HCT116 (cell line): ENCODE measurements around the gene SYNE1. TPM values are rescaled to one million over a fixed set of nuclear protein-coding genes. Genes with fewer than 3 reads are reported as not detected.

Experiments
- ATAC-seq: fragments of 200-7000 bp; cut with Tn5 transposase; 2 replicates; pipeline ENCODE4 v1.9.1; 2020; ENCODE audit warnings: mild to moderate bottlenecking, moderate library complexity
- BruUV-seq: library from RNA; stranded (reverse); fragments of 400-500 nt; replicated peaks from 2 replicates; lab custom pipeline; 2021; lab: Mats Ljungman, UMichigan
- CTCF ChIA-PET: fragments of 300-600 bp; sonication (Branson Sonifier 250); formaldehyde crosslinking; loops from one replicate; lab custom pipeline; 2021; ENCODE audit warnings: antibody characterized with exemption; lab: Charles Lee
- POLR2A ChIA-PET: fragments of 300-600, 350-600 bp; sonication (Branson Sonifier 250); formaldehyde crosslinking; loops from one replicate; lab custom pipeline; 2021; ENCODE audit warnings: antibody characterized with exemption; lab: Charles Lee
- RAD21 ChIA-PET, 2 experiments: fragments of 300-600 bp; sonication (Branson Sonifier 250); formaldehyde crosslinking; loops; one replicate each; lab custom pipeline; 2023; ENCODE audit warnings: low total read pairs in 2 of 2; ENCODE audit not compliant: uncharacterized antibody in 2 of 2, unreplicated experiment in 2 of 2, low non-redundant PET in 1 of 2; lab: Charles Lee
- DNase-seq: peaks from one replicate; pipeline ENCODE4 v3.0.0-alpha.2; 2010; ENCODE audit warnings: low read depth, low spot score
- H2AFZ ChIP-seq: fragments of 200-600 bp; shearing (Covaris generic), sonication (generic); 2 replicates; pipeline ENCODE4 v1.6.1; 2017; ENCODE audit warnings: low read depth, mixed run types, mixed read lengths, antibody characterized with exemption, low read length; ENCODE audit not compliant: poor library complexity, severe bottlenecking
- H3K27ac ChIP-seq: 2 replicates; pipeline ENCODE4 v1.5.1; 2012; ENCODE audit warnings: low read depth, low read length
- H3K27me3 ChIP-seq: fragments of 200-600 bp; sonication (generic); 2 replicates; pipeline ENCODE4 v1.6.1; 2016; ENCODE audit warnings: mixed run types, low read length, mixed read lengths; ENCODE audit not compliant: insufficient read depth
- H3K36me3 ChIP-seq, 2 experiments: fragments of 200-500 bp in 1 of 2; fragments of 200-600 bp in 1 of 2; sonication (Bioruptor generic) in 1 of 2; sonication (generic) in 1 of 2; 2 replicates each; pipeline versions ENCODE4 v1.5.1 to v1.6.1; 2014 to 2016; ENCODE audit warnings: low read length in 2 of 2, inconsistent platforms in 1 of 2, mixed read lengths in 1 of 2, mixed run types in 1 of 2; ENCODE audit not compliant: insufficient read depth in 2 of 2, control insufficient read depth in 1 of 2
- H3K4me1 ChIP-seq, 2 experiments: fragments of 200-600 bp in 1 of 2; sonication (generic) in 1 of 2; 2 replicates each; pipeline versions ENCODE4 v1.5.1 to v1.6.1; 2012 to 2017; ENCODE audit warnings: low read length in 2 of 2, inconsistent platforms in 1 of 2, mild to moderate bottlenecking in 1 of 2, mixed read lengths in 1 of 2, mixed run types in 1 of 2, moderate library complexity in 1 of 2; ENCODE audit not compliant: insufficient read depth in 2 of 2, control insufficient read depth in 1 of 2
- H3K4me2 ChIP-seq: fragments of 200-600 bp; sonication (generic); 2 replicates; pipeline ENCODE4 v1.6.1; 2017; ENCODE audit warnings: mixed run types, low read length, mixed read lengths
- H3K4me3 ChIP-seq, 2 experiments: fragments of 200-600 bp in 1 of 2; sonication (generic) in 1 of 2; replicated peaks in 1 of 2; 2 replicates each; pipeline ENCODE4 v1.5.1; 2011 to 2016; ENCODE audit warnings: low read length in 2 of 2, control low read depth in 1 of 2, low read depth in 1 of 2, mild to moderate bottlenecking in 1 of 2, mixed read lengths in 1 of 2, mixed run types in 1 of 2
- H3K79me2 ChIP-seq: fragments of 200-600 bp; sonication (generic); 2 replicates; pipeline ENCODE4 v1.6.1; 2017; ENCODE audit warnings: mild to moderate bottlenecking, mixed run types, low read length, moderate library complexity, mixed read lengths; ENCODE audit not compliant: insufficient read depth
- H3K9ac ChIP-seq: fragments of 200-600 bp; sonication (generic); 2 replicates; pipeline ENCODE4 v1.6.1; 2016; ENCODE audit warnings: low read length, mixed read lengths
- H3K9me2 ChIP-seq: fragments of 200-600 bp; sonication (generic), shearing (Covaris generic); 2 replicates; pipeline ENCODE4 v1.6.1; 2017; ENCODE audit warnings: mixed run types, mild to moderate bottlenecking, moderate library complexity; ENCODE audit not compliant: insufficient read depth
- H3K9me3 ChIP-seq, 2 experiments: fragments of 200-500 bp in 1 of 2; fragments of 200-600 bp in 1 of 2; sonication (Bioruptor generic) in 1 of 2; sonication (generic) in 1 of 2; 2 replicates each; pipeline ENCODE4 v1.6.1; 2014 to 2017; ENCODE audit warnings: low read length in 2 of 2, mixed read lengths in 2 of 2, inconsistent platforms in 1 of 2, low read depth in 1 of 2, mild to moderate bottlenecking in 1 of 2, mixed run types in 1 of 2, moderate library complexity in 1 of 2; ENCODE audit not compliant: control insufficient read depth in 1 of 2, insufficient read depth in 1 of 2
- H4K20me1 ChIP-seq: fragments of 200-600 bp; sonication (generic), shearing (Covaris generic); 2 replicates; pipeline ENCODE4 v1.6.1; 2017; ENCODE audit warnings: mixed run types, mild to moderate bottlenecking, moderate library complexity; ENCODE audit not compliant: insufficient read depth
- ATF3 ChIP-seq: IDR thresholded peaks from 2 replicates; pipeline ENCODE4 v1.6.1; 2012
- CBX3 ChIP-seq: IDR thresholded peaks from 2 replicates; pipeline ENCODE4 v1.6.1; 2012; ENCODE audit warnings: low read depth
- CEBPB ChIP-seq: IDR thresholded peaks from 2 replicates; pipeline ENCODE4 v1.6.1; 2012; ENCODE audit warnings: low read depth
- EGR1 ChIP-seq: IDR thresholded peaks from 2 replicates; pipeline ENCODE4 v1.6.1; 2012; ENCODE audit warnings: low read depth
- ELF1 ChIP-seq: IDR thresholded peaks from 2 replicates; pipeline ENCODE4 v1.6.1; 2012; ENCODE audit warnings: low read depth, borderline replicate concordance
- EZH2 ChIP-seq: fragments of 200-600 bp; sonication (generic); IDR thresholded peaks from 2 replicates; pipeline ENCODE4 v1.6.1; 2017; ENCODE audit warnings: antibody characterized with exemption, mixed run types
- EZH2phosphoT487 ChIP-seq: fragments of 200-600 bp; IDR thresholded peaks from 2 replicates; pipeline ENCODE4 v1.6.1; 2018; ENCODE audit warnings: antibody characterized with exemption, borderline replicate concordance
- FOSL1 ChIP-seq: IDR thresholded peaks from 2 replicates; pipeline ENCODE4 v1.6.1; 2012; ENCODE audit warnings: low read depth
- JUND ChIP-seq: IDR thresholded peaks from 2 replicates; pipeline ENCODE4 v1.6.1; 2012
- MAX ChIP-seq: IDR thresholded peaks from 2 replicates; pipeline ENCODE4 v1.6.1; 2012
- POLR2A ChIP-seq: IDR thresholded peaks from 2 replicates; pipeline ENCODE4 v1.7.0; 2011; ENCODE audit warnings: borderline replicate concordance; ENCODE audit not compliant: insufficient read depth, insufficient read length; ENCODE audit errors: extremely low read depth
- REST ChIP-seq: IDR thresholded peaks from 2 replicates; pipeline ENCODE4 v1.6.1; 2012; ENCODE audit warnings: low read depth
- SIN3A ChIP-seq: IDR thresholded peaks from 2 replicates; pipeline ENCODE4 v1.6.1; 2012; ENCODE audit warnings: low read depth
- TCF7L2 ChIP-seq: IDR thresholded peaks from 2 replicates; pipeline ENCODE4 v1.7.0; 2011; ENCODE audit warnings: borderline replicate concordance, inconsistent platforms; ENCODE audit not compliant: insufficient read depth, insufficient read length; ENCODE audit errors: extremely low read depth
- ZBTB33 ChIP-seq: IDR thresholded peaks from 2 replicates; pipeline ENCODE4 v1.6.1; 2011; ENCODE audit warnings: mild to moderate bottlenecking, low read length, moderate library complexity; ENCODE audit not compliant: insufficient replicate concordance; ENCODE audit errors: extremely low read depth
- ZFX ChIP-seq: fragments of 450-650 bp; IDR thresholded peaks from 2 replicates; pipeline ENCODE4 v1.6.1; 2017
- intact Hi-C: fragments of 100-400 bp; cut with micrococcal nuclease; formaldehyde crosslinking; loops from 2 replicates; pipeline ENCODE4 v1.10.0; 2022
- total RNA-seq: library from RNA; stranded (reverse); gene quantifications from one replicate; pipeline ENCODE4 v1.2.1, GENCODE V29; 2021; ENCODE audit not compliant: unreplicated experiment

Gene SYNE1
- total RNA-seq, 1 experiment from 2014 or later = 5.4 TPM

GRCh38 chr6:152503546-152503945 lies 133.6 kb downstream of the SYNE1 start:
- TF ChIP-seq EZH2 (no peak), TCF7L2 (no peak), ATF3 (no peak)
- no peaks in the 10 kb centered on the region for H3K4me1 ChIP-seq
- H2AFZ ChIP-seq = no peak overlapping the region
- no peaks in the 10 kb centered on the region for H3K9me3 ChIP-seq
- no peak overlapping the region for H3K4me3 ChIP-seq
- H3K79me2 ChIP-seq = no peaks in the 10 kb centered on the region
- DNase-seq (no peak), ATAC-seq (no peak)
- H3K9ac ChIP-seq = no peak overlapping the region
- no peaks in the 10 kb centered on the region for H3K27me3 ChIP-seq
- intact Hi-C loops = no loop called here
- ChIA-PET CTCF (no interaction called here), POLR2A (no interaction called here), RAD21 (no interaction called here)
- no peaks in the 10 kb centered on the region for H3K36me3 ChIP-seq
- H3K4me2 ChIP-seq = no peak overlapping the region
- H3K27ac ChIP-seq = no peak overlapping the region
- H4K20me1 ChIP-seq = no peaks in the 10 kb centered on the region
- BruUV-seq = no TSS peak
- no peaks in the 10 kb centered on the region for H3K9me2 ChIP-seq

DNA sequence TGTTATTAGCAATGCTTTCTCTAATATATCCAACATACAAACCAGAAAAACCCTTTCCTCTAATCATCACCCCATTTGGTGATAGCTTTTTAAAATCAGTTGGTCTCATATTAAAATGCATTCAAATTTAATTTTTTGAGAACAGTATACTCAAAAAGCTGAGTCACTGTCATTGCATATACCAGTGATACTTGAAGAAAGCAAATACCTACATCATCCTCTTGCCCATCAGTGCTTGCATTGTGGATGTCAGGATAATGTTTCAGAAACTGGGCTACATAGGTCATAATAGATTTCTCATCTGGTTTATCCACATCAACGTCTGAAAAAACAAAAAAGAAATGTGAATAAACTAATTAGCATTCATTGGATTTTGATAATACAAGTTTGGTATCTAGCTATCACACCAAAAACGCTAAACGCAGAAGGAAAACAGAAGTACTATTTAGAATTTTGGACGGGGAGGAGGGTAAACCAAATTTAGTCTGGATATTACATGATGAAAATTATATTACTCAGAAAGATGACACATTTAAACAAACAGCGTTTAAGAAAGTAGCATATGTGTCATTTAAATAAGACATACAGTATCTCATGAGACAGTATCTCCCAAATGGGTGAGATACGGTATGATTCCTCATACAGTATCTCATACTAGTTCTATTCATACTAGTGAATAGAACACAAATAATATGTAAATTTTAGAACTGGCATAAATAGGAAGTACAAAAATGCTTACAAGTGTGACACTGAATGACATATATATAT lies 134.6 kb downstream of the SYNE1 start:
- no TSS peak for BruUV-seq
- intact Hi-C loops = no loop called here
- H3K4me1 ChIP-seq = no peaks in the 10 kb centered on the region
- H3K79me2 ChIP-seq = no peaks in the 10 kb centered on the region
- H3K9ac ChIP-seq = no peak overlapping the region
- no peak overlapping the region for H3K4me2 ChIP-seq
- no peaks in the 10 kb centered on the region for H3K36me3 ChIP-seq
- H3K9me3 ChIP-seq = no peaks in the 10 kb centered on the region
- no peak for DNase-seq
- ChIA-PET RAD21 (no interaction called here), CTCF (no interaction called here), POLR2A (no interaction called here)
- H3K27ac ChIP-seq = no peak overlapping the region
- no peaks in the 10 kb centered on the region for H3K27me3 ChIP-seq
- H4K20me1 ChIP-seq = no peaks in the 10 kb centered on the region
- H3K4me3 ChIP-seq = no peak overlapping the region
- H2AFZ ChIP-seq = peak overlapping the region; percentile 58
- no peaks in the 10 kb centered on the region for H3K9me2 ChIP-seq
- ATAC-seq = no peak
- TF ChIP-seq EZH2phosphoT487 (no peak), EGR1 (no peak), SIN3A (no peak), ZFX (no peak), CEBPB (no peak), FOSL1 (no peak), CBX3 (no peak), JUND (no peak), ZBTB33 (no peak), POLR2A (no peak), MAX (no peak), ELF1 (no peak), REST (no peak)
